Measurements from ENCODE around the gene BMP3. TPM values are rescaled to one million over a fixed set of nuclear protein-coding genes. Genes with fewer than 3 reads are reported as not detected.

The BMP3 gene
- total and polyA plus RNA-seq, 2 of the 8 experiments (the other 6 are each of a cell fraction or from before 2014, with no cell fraction given): 0.02 TPM; not detected in 1

GRCh38 chr4:81061344-81061730, 30.8 kb downstream of the BMP3 start:
- H2BK20ac ChIP-seq (ENCODE audit: low read length): no peak overlapping the region
- ChIA-PET POLR2A (ENCODE audit: partially characterized antibody) (no interaction called here), CTCF (ENCODE audit: partially characterized antibody) (no interaction called here)
- no peak overlapping the region for H2BK5ac ChIP-seq (ENCODE audit: low read depth, low read length)
- H4K5ac ChIP-seq (ENCODE audit: insufficient read length, low read depth, low read length): no peak overlapping the region
- FAIRE-seq: no peak
- H2BK120ac ChIP-seq (replicated peaks; ENCODE audit: low read depth, low read length): no peak overlapping the region
- no peak overlapping the region for H4K8ac ChIP-seq (ENCODE audit: extremely low read depth, insufficient read depth, low read length)
- H3K9me3 ChIP-seq (ENCODE audit: insufficient read depth in 2 of 2, low read depth in 1 of 2, low read length in 1 of 2): no peaks in the 10 kb centered on the region
- no peaks in the 10 kb centered on the region for H4K20me1 ChIP-seq (replicated peaks in 1 of 2; ENCODE audit: control insufficient read depth in 1 of 2, insufficient read depth in 2 of 2, low read length in 2 of 2)
- H3K9ac ChIP-seq (replicated peaks in 1 of 4; ENCODE audit: extremely low read depth in 1 of 4, low read depth in 3 of 4, low read length in 3 of 4): no peak overlapping the region
- H3K27me3 ChIP-seq (replicated peaks in 1 of 4; ENCODE audit: control insufficient read depth in 3 of 4, extremely low read depth in 1 of 4, insufficient read depth in 3 of 4, low read length in 3 of 4): no peaks in the 10 kb centered on the region
- no peak overlapping the region for H3K18ac ChIP-seq (ENCODE audit: extremely low read depth, low read length)
- H3K27ac ChIP-seq (ENCODE audit: low read depth, low read length): no peak overlapping the region
- H3K4ac ChIP-seq (replicated peaks; ENCODE audit: insufficient read length, low read depth, low read length): no peak overlapping the region
- H3K4me3 ChIP-seq (ENCODE audit: extremely low read depth in 1 of 4, insufficient read depth in 2 of 4, low read depth in 3 of 4, low read length in 4 of 4): no peak overlapping the region
- H3K4me2 ChIP-seq (ENCODE audit: insufficient read depth in 1 of 2, low read depth in 2 of 2, low read length in 2 of 2): no peak overlapping the region
- H3K79me2 ChIP-seq (ENCODE audit: control insufficient read depth in 1 of 2, insufficient read depth in 2 of 2, low read length in 2 of 2): no peaks in the 10 kb centered on the region
- DNase-seq (ENCODE audit: low read depth in 1 of 2, low spot score in 2 of 2): no peak
- no peak overlapping the region for H3K14ac ChIP-seq (ENCODE audit: insufficient read length)
- H2BK15ac ChIP-seq (ENCODE audit: low read length): no peak overlapping the region
- TF ChIP-seq POLR2AphosphoS5 (IDR thresholded peaks at IDR 0.05; ENCODE audit: low read depth, low read length) (no peak), JUND (IDR thresholded peaks at IDR 0.05; ENCODE audit: low read length) (no peak), SP2 (IDR thresholded peaks at IDR 0.05; ENCODE audit: low read length) (no peak)
- no peak overlapping the region for H4K91ac ChIP-seq (replicated peaks; ENCODE audit: insufficient read length, low read length)
- no peak overlapping the region for H2AFZ ChIP-seq (ENCODE audit: low read length)
- H3K4me1 ChIP-seq (replicated peaks in 1 of 4; ENCODE audit: control insufficient read depth in 3 of 4, insufficient read depth in 4 of 4, low read length in 3 of 4): no peaks in the 10 kb centered on the region
- no peaks in the 10 kb centered on the region for H3K23me2 ChIP-seq (ENCODE audit: low read depth, low read length)
- no peaks in the 10 kb centered on the region for H3K36me3 ChIP-seq (ENCODE audit: control insufficient read depth in 2 of 4, insufficient read depth in 4 of 4, low read length in 3 of 4)
- H2BK12ac ChIP-seq (ENCODE audit: low read depth, low read length): no peak overlapping the region
- H2AK5ac ChIP-seq (ENCODE audit: low read depth, low read length): no peak overlapping the region
- no peaks in the 10 kb centered on the region for H3K79me1 ChIP-seq (ENCODE audit: low read depth, low read length)
- H3K56ac ChIP-seq (replicated peaks; ENCODE audit: insufficient read length, low read depth, low read length): no peak overlapping the region
- no peak overlapping the region for H3K23ac ChIP-seq (ENCODE audit: insufficient read length)
